Astrocyte of the spinal cord (primary cell): ENCODE measurements around the gene GAGE10.

Source experiments
- DNase-seq: peaks from one replicate; pipeline ENCODE4 v3.0.0; 2011; ENCODE audit warnings: low read depth, low spot score
- H3K4me3 ChIP-seq: 2 replicates; pipeline ENCODE4 v1.5.1; 2011; ENCODE audit warnings: low read depth, mild to moderate bottlenecking, low read length, moderate library complexity
- in situ Hi-C: cut with HindIII; loops from 2 replicates; pipeline ENCODE4 v1.10.0; 2017; ENCODE audit warnings: low sequenced_read_pairs
- TF ChIP-seq, protein P1 (sequence below): IDR thresholded peaks from 2 replicates; pipeline ENCODE4 v1.5.1; 2012; ENCODE audit warnings: low read depth, mild to moderate bottlenecking, low read length, inconsistent platforms

Gene GAGE10

DNA sequence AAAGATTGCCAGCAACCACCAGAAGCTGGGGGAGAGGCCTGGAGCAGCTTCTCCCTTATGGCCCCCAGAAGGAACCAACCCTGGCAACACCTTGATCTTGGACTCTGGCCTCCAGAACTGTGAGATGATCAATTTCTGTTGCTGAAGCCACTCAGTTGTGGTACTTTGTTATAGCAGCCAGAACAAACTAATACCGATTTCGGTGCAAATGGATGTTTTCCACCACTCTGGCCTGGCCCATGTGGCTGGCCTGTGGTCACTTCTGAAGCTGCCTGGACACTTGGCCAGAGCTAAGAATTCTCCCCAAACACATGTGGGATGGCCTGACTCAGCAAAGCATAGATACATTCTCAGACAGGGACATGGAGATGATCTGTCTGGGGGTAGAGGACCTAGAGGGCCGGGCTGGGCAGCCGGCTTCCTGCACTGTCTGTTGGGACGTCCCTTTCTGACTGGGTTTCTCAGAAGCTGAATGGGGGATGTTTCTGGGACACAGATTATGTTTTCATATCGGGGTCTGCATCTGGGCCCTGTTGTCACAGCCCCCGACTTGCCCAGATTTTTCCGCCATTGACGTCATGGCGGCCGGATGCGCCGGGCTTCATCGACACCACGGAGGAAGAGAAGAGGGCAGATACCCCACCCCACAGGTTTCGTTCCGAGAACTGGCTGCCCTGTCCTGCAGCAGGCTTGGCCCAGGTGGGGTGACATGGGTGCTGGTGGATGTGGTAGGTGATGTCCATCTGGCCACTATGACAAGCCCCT, 43.0 kb upstream of the GAGE10 start:
- in situ Hi-C loops: no loop called here
- TF ChIP-seq, protein P1, sequence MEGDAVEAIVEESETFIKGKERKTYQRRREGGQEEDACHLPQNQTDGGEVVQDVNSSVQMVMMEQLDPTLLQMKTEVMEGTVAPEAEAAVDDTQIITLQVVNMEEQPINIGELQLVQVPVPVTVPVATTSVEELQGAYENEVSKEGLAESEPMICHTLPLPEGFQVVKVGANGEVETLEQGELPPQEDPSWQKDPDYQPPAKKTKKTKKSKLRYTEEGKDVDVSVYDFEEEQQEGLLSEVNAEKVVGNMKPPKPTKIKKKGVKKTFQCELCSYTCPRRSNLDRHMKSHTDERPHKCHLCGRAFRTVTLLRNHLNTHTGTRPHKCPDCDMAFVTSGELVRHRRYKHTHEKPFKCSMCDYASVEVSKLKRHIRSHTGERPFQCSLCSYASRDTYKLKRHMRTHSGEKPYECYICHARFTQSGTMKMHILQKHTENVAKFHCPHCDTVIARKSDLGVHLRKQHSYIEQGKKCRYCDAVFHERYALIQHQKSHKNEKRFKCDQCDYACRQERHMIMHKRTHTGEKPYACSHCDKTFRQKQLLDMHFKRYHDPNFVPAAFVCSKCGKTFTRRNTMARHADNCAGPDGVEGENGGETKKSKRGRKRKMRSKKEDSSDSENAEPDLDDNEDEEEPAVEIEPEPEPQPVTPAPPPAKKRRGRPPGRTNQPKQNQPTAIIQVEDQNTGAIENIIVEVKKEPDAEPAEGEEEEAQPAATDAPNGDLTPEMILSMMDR: no peak
- H3K4me3 ChIP-seq: no peak overlapping the region
- no peak for DNase-seq

DNA sequence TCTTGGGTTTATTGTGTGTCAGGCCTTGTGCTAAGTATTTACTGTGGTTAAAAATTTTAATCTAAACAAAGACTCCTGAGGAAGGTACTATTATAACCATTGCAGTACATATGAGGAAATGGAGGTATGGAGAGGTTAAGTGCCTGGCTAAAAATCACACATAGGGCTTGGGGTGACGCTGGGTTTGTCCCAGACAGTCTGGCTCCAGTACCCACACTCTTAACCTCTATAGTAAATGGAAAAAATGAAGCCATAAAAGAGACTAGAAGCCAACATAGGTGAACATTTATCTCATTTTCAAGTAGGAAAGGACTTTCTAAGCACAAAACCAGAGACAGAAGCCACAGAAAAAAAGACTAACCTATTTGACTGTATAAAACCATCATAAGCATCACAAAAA, 40.8 kb upstream of the GAGE10 start:
- TF ChIP-seq, protein P1: no peak
- no peak for DNase-seq
- H3K4me3 ChIP-seq: no peak overlapping the region
- in situ Hi-C loops: no loop called here

DNA sequence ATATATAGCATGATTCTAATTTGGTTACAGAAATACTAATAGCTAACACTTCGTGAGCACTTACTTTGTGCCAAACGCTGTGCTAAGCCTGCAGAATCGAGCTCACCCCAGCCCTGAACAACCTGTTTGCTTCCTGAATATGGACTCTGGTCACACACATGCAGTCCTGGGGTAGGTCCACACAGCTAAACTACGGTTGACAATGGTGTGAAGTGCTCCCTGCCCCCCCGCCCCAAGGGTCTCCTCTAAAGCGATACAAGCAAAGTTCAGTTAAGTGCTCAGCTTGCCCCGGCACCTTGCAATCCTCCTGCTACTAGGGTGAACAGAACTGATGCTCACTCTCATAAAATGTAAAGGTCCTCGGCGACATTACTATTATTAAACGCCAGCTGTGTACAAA, 39.8 kb upstream of the GAGE10 start:
- H3K4me3 ChIP-seq: no peak overlapping the region
- in situ Hi-C loops: no loop called here
- TF ChIP-seq, protein P1: no peak
- DNase-seq: no peak

DNA sequence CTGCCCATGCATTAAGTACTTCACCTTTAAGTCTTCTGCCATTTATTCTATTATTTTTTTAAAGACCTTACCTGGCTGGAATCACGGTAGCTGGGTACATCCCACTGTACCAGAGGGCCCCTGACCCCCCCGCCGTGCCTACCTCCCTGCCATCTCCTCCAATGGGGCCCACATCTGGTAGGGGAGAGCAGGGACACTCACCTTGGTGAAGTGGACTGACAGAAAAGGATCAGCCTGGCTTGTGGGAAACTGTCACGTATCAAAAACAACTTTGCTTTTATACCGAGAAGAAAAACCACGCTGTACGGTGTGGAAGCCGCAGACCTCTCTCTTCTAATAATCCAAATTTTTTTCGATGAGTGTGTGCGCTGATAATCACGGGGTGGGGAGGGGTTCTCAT, 39.0 kb upstream of the GAGE10 start, which contains the start of gene FOXP3:
Gene FOXP3, minus strand, starts transcription at position 251 of the 400 bp plus-strand sequence. CDS start 6,205 bp downstream, outside the sequence.
- in situ Hi-C loops: no loop called here
- TF ChIP-seq, protein P1: no peak
- DNase-seq: no peak
- no peak within 1 kb of the TSS for H3K4me3 ChIP-seq

DNA sequence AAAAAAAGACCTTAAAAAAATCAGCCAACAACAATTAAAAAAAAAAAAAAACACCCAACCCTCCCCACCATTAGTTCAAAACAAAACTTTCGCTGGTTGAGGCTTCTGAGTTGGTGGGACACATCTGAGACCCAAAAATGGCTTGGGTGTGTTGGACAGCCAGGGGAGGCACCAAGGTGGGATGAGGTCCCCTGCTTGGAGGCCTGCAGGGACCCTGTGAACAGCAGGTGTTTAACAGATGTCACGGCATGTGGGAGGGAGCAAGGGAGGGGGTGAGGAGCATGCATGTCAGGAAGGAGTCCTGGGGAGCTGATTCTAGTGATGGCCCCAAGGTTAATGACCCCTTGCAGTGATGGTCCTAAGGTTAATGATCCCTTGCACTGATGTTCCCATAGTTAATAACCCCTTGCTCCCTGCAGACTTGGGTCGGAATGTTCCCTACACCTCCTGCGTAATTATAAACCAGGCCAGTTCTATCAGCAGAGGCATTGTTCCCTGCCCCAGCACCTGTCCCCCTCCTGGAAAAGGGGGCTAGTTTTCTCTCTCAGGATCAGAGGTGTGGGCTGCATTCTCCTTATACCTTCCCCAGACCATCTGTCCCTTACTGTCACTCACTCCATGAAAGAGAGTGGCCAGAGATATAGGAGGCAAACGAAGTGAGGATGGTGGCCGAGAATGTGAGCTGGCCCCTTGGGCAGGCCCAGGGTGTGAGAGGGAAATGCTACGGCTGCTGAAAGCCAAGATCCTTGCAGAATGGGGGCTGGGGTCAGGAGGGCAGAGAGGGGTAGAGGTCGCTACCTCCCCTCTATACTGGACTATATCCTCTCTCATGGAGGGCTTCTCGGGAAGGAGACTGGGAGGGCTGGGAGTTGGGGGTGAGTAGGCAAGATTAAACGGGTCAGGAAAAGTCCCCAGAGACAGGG, 36.7 kb upstream of the GAGE10 start:
- H3K4me3 ChIP-seq: no peak overlapping the region

DNA sequence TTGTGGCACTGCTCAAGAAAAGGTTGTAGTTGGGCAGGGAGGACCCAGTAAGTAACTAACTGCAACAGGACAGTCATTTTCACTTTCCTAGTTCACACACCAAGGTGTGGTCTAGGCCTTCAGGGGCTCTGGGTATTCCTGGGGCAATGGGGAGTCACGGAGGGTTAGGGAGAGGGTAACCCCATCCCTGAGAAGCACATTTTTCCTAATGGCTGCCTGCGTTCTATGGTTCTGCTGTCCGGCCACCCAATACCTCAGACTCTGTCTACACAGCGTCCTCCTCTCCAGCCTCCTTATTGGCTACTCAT, 34.8 kb upstream of the GAGE10 start:
- in situ Hi-C loops: no loop called here
- H3K4me3 ChIP-seq: peak overlapping the region; percentile 64
- no peak for DNase-seq
- TF ChIP-seq, protein P1: no peak

More for the DNA sequence above, 36.7 kb upstream of the GAGE10 start:
- in situ Hi-C loops: no loop called here
- TF ChIP-seq, protein P1: no peak
- no peak for DNase-seq
